Right lung (tissue), 5 donors: ENCODE results near the gene MINK1. TPM values are rescaled to one million over a fixed set of nuclear protein-coding genes. Genes with fewer than 3 reads are reported as not detected.
"Not testable (repeated sequence)": the region's sequence is repeated elsewhere in the genome, so short reads cannot be mapped to it uniquely, and the experiment has no call there.

Experiments
- DNase-seq, 2 donors: peaks; one replicate each; pipeline ENCODE4 v3.0.0-alpha.2; 2013
- polyA plus RNA-seq, 5 donors: library from polyadenylated mRNA; unstranded; fragments of 120-200 nt; gene quantifications; one replicate each; pipeline versions ENCODE4 v1.2.1 to v1.2.3, GENCODE V29; 2013; ENCODE audit warnings: inconsistent platforms in 1 of 5, low replicate concordance in 1 of 5; ENCODE audit not compliant: insufficient read length in 5 of 5, insufficient read depth in 1 of 5

Gene MINK1
- polyA plus RNA-seq, 5 donors = 47.4 to 64.5 (median 57.3) TPM

GRCh38 chr17:4808378-4808767 lies 24.8 kb upstream of the MINK1 start:
- DNase-seq = no peak

GRCh38 chr17:4810696-4811290 lies 22.3 kb upstream of the MINK1 start:
- no peak for DNase-seq

GRCh38 chr17:4811471-4811870 lies 21.7 kb upstream of the MINK1 start:
- no peak for DNase-seq

GRCh38 chr17:4812690-4813089 lies 20.4 kb upstream of the MINK1 start:
- no peak for DNase-seq

- DNase-seq = no peak
Observed at GRCh38 chr17:4815043-4815675, 18.0 kb upstream of the MINK1 start.

GRCh38 chr17:4816826-4817225 lies 16.3 kb upstream of the MINK1 start:
- no peak for DNase-seq

GRCh38 chr17:4818276-4818675 lies 14.9 kb upstream of the MINK1 start:
- no peak for DNase-seq

- DNase-seq = no peak
Observed at GRCh38 chr17:4822835-4823234, 10.3 kb upstream of the MINK1 start.

GRCh38 chr17:4823373-4824089 lies 9.6 kb upstream of the MINK1 start:
- DNase-seq = no peak

GRCh38 chr17:4827399-4827798 lies 5.7 kb upstream of the MINK1 start:
- no peak for DNase-seq

GRCh38 chr17:4832829-4833177 lies 337 bp upstream of the MINK1 start:
- not testable (repeated sequence) for DNase-seq

GRCh38 chr17:4833941-4834680 lies 971 bp downstream of the MINK1 start:
- DNase-seq = peak; percentile 55 to 69

- no peak for DNase-seq
Observed at GRCh38 chr17:4834681-4835020, 1.5 kb downstream of the MINK1 start.

- DNase-seq = no peak
Observed at GRCh38 chr17:4836221-4836620, 3.1 kb downstream of the MINK1 start.

GRCh38 chr17:4837471-4838308 lies 4.5 kb downstream of the MINK1 start:
- peak in 1 of 2 donors; percentile 43 for DNase-seq

GRCh38 chr17:4838309-4838785 lies 5.2 kb downstream of the MINK1 start:
- DNase-seq = no peak

- DNase-seq = no peak
Observed at GRCh38 chr17:4839221-4839620, 6.1 kb downstream of the MINK1 start.

- no peak for DNase-seq
Observed at GRCh38 chr17:4839965-4840892, 7.1 kb downstream of the MINK1 start.

GRCh38 chr17:4840893-4841242 lies 7.7 kb downstream of the MINK1 start:
- no peak for DNase-seq

- no peak for DNase-seq
Observed at GRCh38 chr17:4842376-4842775, 9.2 kb downstream of the MINK1 start.
